CD8-positive, alpha-beta memory T cell (primary cell): ENCODE measurements around the gene GZMB. TPM values are rescaled to one million over a fixed set of nuclear protein-coding genes. Genes with fewer than 3 reads are reported as not detected.
"Not testable (repeated sequence)": the region's sequence is repeated elsewhere in the genome, so short reads cannot be mapped to it uniquely, and the experiment has no call there.

Experiments used
- CTCF ChIA-PET: fragments of 350-600 bp; sonication (Branson Sonifier 250); formaldehyde crosslinking; loops from one replicate; lab custom pipeline; 2021; ENCODE audit warnings: antibody characterized with exemption; lab: Charles Lee
- POLR2A ChIA-PET: fragments of 350-600 bp; sonication (Branson Sonifier 250); formaldehyde crosslinking; loops from one replicate; lab custom pipeline; 2021; ENCODE audit warnings: antibody characterized with exemption; lab: Charles Lee
- DNase-seq, 5 donors: peaks; one replicate each; pipeline versions ENCODE4 v3.0.0 to v3.0.0-alpha.2; 2020 to 2022; ENCODE audit warnings: mixed read lengths in 1 of 5
- H3K27ac ChIP-seq: one replicate; pipeline ENCODE4 v1.7.0; 2013; ENCODE audit warnings: low read depth, mild to moderate bottlenecking, low read length, moderate library complexity
- H3K27me3 ChIP-seq: 2 replicates; pipeline ENCODE4 v1.7.0; 2013; ENCODE audit warnings: low read length, mild to moderate bottlenecking; ENCODE audit not compliant: insufficient read depth, poor library complexity, severe bottlenecking
- H3K36me3 ChIP-seq: 2 replicates; pipeline ENCODE4 v1.7.0; 2013; ENCODE audit warnings: mild to moderate bottlenecking, low read length, moderate library complexity; ENCODE audit not compliant: insufficient read depth
- H3K4me1 ChIP-seq: 2 replicates; pipeline ENCODE4 v1.7.0; 2013; ENCODE audit warnings: mild to moderate bottlenecking, low read length, moderate library complexity; ENCODE audit not compliant: insufficient read depth
- H3K4me3 ChIP-seq: 2 replicates; pipeline ENCODE4 v1.7.0; 2013; ENCODE audit warnings: mild to moderate bottlenecking, low read length
- H3K9me3 ChIP-seq: 2 replicates; pipeline ENCODE4 v1.7.0; 2013; ENCODE audit warnings: mild to moderate bottlenecking, low read length
- H3K27ac Mint-ChIP-seq, 8 donors: one replicate each; pipeline ENCODE4 v1.8.0; 2020 to 2021; ENCODE audit warnings: mixed read lengths in 8 of 8, mild to moderate bottlenecking in 6 of 8, inconsistent platforms in 3 of 8, moderate library complexity in 3 of 8
- H3K27me3 Mint-ChIP-seq, 2 donors: one replicate each; pipeline ENCODE4 v1.8.0; 2020 to 2021; ENCODE audit warnings: mixed read lengths in 2 of 2, mild to moderate bottlenecking in 1 of 2, moderate library complexity in 1 of 2
- H3K36me3 Mint-ChIP-seq, 3 donors: one replicate each; pipeline ENCODE4 v1.8.0; 2020 to 2021; ENCODE audit warnings: mixed read lengths in 3 of 3, inconsistent platforms in 1 of 3, mild to moderate bottlenecking in 1 of 3
- H3K4me1 Mint-ChIP-seq, 3 donors: one replicate each; pipeline ENCODE4 v1.8.0; 2020 to 2021; ENCODE audit warnings: mixed read lengths in 3 of 3, inconsistent platforms in 1 of 3, mild to moderate bottlenecking in 1 of 3
- H3K4me3 Mint-ChIP-seq, 7 donors: one replicate each; pipeline ENCODE4 v1.8.0; 2020 to 2021; ENCODE audit warnings: mixed read lengths in 7 of 7, mild to moderate bottlenecking in 6 of 7, moderate library complexity in 4 of 7, inconsistent platforms in 2 of 7
- H3K9me3 Mint-ChIP-seq, 5 donors: one replicate each; pipeline ENCODE4 v1.8.0; 2020 to 2022; ENCODE audit warnings: mixed read lengths in 5 of 5, mild to moderate bottlenecking in 3 of 5, moderate library complexity in 2 of 5, inconsistent platforms in 1 of 5
- polyA plus RNA-seq: library from polyadenylated mRNA; unstranded; fragments of 300-500 nt; fragmentation: Illumina TruSeq; gene quantifications from one replicate; pipeline ENCODE4 v1.2.3, GENCODE V29; 2021
- total RNA-seq, 2 experiments: library from RNA; stranded (reverse); gene quantifications; one replicate each; pipeline ENCODE4 v1.2.3, GENCODE V29; 2021

Gene GZMB
- total and polyA plus RNA-seq, 3 experiments from 2014 or later = 78.6 to 2,866 (median 2,724) TPM

GRCh38 chr14:24584402-24584801 lies 49.6 kb downstream of the GZMB start:
- H3K4me1 Mint-ChIP-seq, H3K9me3 ChIP-seq, H3K36me3 Mint-ChIP-seq, DNase-seq, H3K27ac ChIP-seq, H3K4me3 ChIP-seq, H3K27me3 ChIP-seq, H3K4me1 ChIP-seq, POLR2A ChIA-PET, H3K27me3 Mint-ChIP-seq, CTCF ChIA-PET, H3K4me3 Mint-ChIP-seq, H3K27ac Mint-ChIP-seq, H3K36me3 ChIP-seq: not testable (repeated sequence)
- peaks cover 2 to 13% (median 9%) of the 10 kb centered on the region in 5 donors for H3K9me3 Mint-ChIP-seq

Other genes with a start within 250 kb of the GZMB start
- gene NYNRIN, start 235.2 kb downstream of the GZMB start, total RNA-seq = under 1 TPM; 0.02 to 0.04 TPM
- gene NYNRIN, start 235.2 kb downstream of the GZMB start, polyA plus RNA-seq = not detected
- gene CBLN3, start 204.5 kb downstream of the GZMB start, total RNA-seq = 1 to 10 TPM; 7.4 to 7.7 TPM
- not detected for gene CBLN3, start 204.5 kb downstream of the GZMB start, polyA plus RNA-seq
- 10 to 100 TPM; 68.8 to 72.3 TPM for gene KHNYN, start 204.2 kb downstream of the GZMB start, total RNA-seq
- gene KHNYN, start 204.2 kb downstream of the GZMB start, polyA plus RNA-seq = 21.1 TPM
- gene SDR39U1, start 191.4 kb downstream of the GZMB start, total RNA-seq = 10 to 100 TPM; 58.1 to 59.6 TPM
- 67.7 TPM for gene SDR39U1, start 191.4 kb downstream of the GZMB start, polyA plus RNA-seq
- not detected for gene CMA1, start 125.9 kb downstream of the GZMB start, total RNA-seq
- gene CMA1, start 125.9 kb downstream of the GZMB start, polyA plus RNA-seq = not detected
- not detected for gene CTSG, start 57.9 kb downstream of the GZMB start, total RNA-seq
- not detected for gene CTSG, start 57.9 kb downstream of the GZMB start, polyA plus RNA-seq
- 100 to 1,000 TPM; 125 to 131 TPM for gene GZMH, start 24.5 kb downstream of the GZMB start, total RNA-seq
- gene GZMH, start 24.5 kb downstream of the GZMB start, polyA plus RNA-seq = 336 TPM